Fibroblast of lung (primary cell): ENCODE measurements around the gene LCN15.
A peak's percentile ranks its signal among the peaks of the same experiment; 100 is the strongest.

Experiments
- CTCF ChIP-seq, 2 donors: IDR thresholded peaks in 1 of 2; conservative IDR thresholded peaks in 1 of 2; 1 replicate in 1 of 2; 2 replicates in 1 of 2; pipeline ENCODE4 v1.5.1; 2011 to 2012; ENCODE audit warnings: low read length in 2 of 2, control low read depth in 1 of 2, inconsistent platforms in 1 of 2, low read depth in 1 of 2, mild to moderate bottlenecking in 1 of 2
- EZH2 ChIP-seq: IDR thresholded peaks from 2 replicates; pipeline ENCODE4 v1.5.1; 2012; ENCODE audit warnings: low read length, control low read depth, mild to moderate bottlenecking; ENCODE audit errors: missing control alignments

GRCh38 chr9:136728080-136728547 is 36.2 kb downstream of the LCN15 start:
- TF ChIP-seq EZH2 (no peak), CTCF (conservative IDR thresholded peaks at IDR 0.05 in 1 of 2, IDR thresholded peaks at IDR 0.05 in 1 of 2; ENCODE audit: low read depth in 1 of 2, low read length in 2 of 2) (peak; percentile 59 to 70)
